ENCODE data around the gene SLC66A2.

Gene SLC66A2

DNA sequence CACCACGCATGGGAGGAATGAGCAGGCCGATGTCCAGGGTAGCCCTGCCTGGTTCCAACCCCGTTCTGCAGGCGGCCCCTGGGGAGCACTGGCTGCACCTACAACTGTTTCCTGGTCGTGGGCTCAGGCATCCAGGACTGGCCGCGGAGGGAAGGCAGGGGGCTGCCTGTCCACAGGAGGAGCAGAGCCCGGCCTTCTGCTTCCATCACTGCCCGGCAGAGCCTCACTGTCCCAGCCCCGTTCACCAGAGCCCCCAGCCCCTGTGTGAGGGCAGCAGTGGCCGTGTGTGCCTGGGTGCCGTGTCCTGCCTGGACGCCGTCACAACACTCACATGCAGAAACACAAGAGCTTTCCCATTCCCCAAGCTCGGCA is 97.5 kb downstream of the SLC66A2 start:
- DNase-seq (ENCODE audit: low read depth) = no peak
- TF ChIP-seq, protein P1, sequence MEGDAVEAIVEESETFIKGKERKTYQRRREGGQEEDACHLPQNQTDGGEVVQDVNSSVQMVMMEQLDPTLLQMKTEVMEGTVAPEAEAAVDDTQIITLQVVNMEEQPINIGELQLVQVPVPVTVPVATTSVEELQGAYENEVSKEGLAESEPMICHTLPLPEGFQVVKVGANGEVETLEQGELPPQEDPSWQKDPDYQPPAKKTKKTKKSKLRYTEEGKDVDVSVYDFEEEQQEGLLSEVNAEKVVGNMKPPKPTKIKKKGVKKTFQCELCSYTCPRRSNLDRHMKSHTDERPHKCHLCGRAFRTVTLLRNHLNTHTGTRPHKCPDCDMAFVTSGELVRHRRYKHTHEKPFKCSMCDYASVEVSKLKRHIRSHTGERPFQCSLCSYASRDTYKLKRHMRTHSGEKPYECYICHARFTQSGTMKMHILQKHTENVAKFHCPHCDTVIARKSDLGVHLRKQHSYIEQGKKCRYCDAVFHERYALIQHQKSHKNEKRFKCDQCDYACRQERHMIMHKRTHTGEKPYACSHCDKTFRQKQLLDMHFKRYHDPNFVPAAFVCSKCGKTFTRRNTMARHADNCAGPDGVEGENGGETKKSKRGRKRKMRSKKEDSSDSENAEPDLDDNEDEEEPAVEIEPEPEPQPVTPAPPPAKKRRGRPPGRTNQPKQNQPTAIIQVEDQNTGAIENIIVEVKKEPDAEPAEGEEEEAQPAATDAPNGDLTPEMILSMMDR (conservative IDR thresholded peaks at IDR 0.05; ENCODE audit: low read depth, low read length) = no peak

DNA sequence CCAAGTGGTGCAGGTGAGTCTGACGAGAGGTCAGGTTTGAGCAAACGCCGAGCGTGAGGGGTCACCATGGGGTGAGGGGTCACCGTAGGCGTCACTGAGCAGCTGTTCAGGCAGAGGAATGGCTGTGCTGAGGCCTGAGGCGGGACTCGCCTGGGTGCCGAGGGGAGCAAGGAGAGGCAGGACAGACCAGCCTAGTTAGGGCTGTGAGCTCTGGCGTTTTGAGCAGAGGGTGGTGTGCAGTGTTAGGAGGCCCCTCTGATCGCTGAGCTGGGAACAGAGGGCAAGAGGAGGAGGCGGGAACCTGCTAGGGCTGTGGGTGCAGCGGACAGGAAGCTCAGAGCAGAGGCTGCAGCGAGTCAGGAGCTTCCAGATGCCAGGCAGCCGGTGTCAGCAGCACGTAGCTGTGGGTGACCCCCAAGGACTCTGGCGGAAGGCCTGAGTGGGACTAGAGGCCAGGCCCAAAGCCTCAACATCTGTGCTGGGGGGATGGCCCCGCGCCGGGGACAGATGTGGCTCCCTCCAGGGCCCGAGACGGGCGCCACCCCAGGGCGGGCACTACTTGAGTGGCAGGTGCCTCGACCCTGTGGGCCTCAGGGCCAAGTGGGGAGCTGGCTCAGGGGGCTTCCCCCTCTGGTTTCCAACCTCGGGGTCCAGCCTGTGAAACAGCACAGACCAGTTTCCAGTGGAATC is 98.0 kb downstream of the SLC66A2 start:
- no peak overlapping the region for H3K4me3 ChIP-seq (ENCODE audit: low read length)
- DNase-seq (ENCODE audit: low read depth) = no peak
- TF ChIP-seq, protein P1 (conservative IDR thresholded peaks at IDR 0.05; ENCODE audit: low read depth, low read length) = no peak

More for the DNA sequence above, 97.5 kb downstream of the SLC66A2 start:
- no peak overlapping the region for H3K4me3 ChIP-seq (ENCODE audit: low read length)

DNA sequence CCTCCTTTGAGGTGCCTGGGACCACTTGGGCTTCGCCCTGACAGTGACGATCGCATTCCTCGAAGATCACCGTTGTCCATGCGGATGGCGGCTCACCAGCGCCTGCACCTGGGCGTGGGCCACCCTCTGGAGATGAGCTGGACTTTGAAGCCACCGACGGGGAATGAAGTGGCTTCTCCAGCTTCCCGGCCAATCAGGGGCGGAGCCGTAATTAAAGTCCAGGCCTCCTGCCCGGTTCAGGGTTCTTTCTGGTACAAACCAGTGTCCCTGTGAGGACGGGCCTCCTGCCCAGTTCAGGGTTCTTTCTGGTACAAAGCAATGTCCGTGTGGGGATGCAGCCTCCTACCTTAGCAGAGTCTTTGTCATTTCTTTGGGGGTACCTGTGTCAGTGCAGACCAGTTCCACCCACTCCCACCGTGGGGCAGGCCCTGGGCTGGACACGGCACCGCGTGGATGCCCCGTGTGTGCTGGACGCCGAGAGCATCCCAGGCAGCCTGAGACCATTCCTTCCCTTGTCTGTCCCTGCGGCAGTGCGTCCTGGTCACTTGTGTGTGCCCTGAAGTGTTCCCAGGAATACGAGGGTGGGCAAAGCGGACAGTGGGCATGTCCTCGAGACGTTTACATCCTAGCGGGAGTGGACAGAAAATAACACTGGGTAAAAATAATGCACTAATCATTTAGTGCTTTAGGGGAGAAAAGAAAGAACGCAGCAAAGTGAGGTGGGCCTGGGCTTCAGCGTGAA is 98.7 kb downstream of the SLC66A2 start:
- no peak for DNase-seq (ENCODE audit: low read depth)
- TF ChIP-seq, protein P1 (conservative IDR thresholded peaks at IDR 0.05; ENCODE audit: low read depth, low read length) = no peak
- H3K4me3 ChIP-seq (ENCODE audit: low read length) = no peak overlapping the region

All from retinal pigment epithelial cell (primary cell).